H9 (cell line): ENCODE data around the gene TBXA2R. TPM values are rescaled to one million over a fixed set of nuclear protein-coding genes. Genes with fewer than 3 reads are reported as not detected.
"Not testable (repeated sequence)": the region's sequence is repeated elsewhere in the genome, so short reads cannot be mapped to it uniquely, and the experiment has no call there.

ENCODE experiments used
- DNase-seq: peaks from one replicate; pipeline ENCODE4 v3.0.0-alpha.2; 2017
- H2AFZ ChIP-seq: one replicate; pipeline ENCODE4 v1.6.1; 2013; ENCODE audit warnings: mild to moderate bottlenecking, low read length, control low read depth, moderate library complexity
- H2AK5ac ChIP-seq: 2 replicates; pipeline ENCODE4 v1.6.1; 2013; ENCODE audit warnings: low read length, control low read depth, mixed read lengths; ENCODE audit not compliant: insufficient read length
- H2BK120ac ChIP-seq: one replicate; pipeline ENCODE4 v1.6.1; 2013; ENCODE audit warnings: low read depth, mild to moderate bottlenecking, low read length, control low read depth, inconsistent platforms; ENCODE audit not compliant: poor library complexity, severe bottlenecking
- H2BK12ac ChIP-seq: 2 replicates; pipeline ENCODE4 v1.6.1; 2013; ENCODE audit warnings: low read length, control low read depth, mixed read lengths, low read depth; ENCODE audit not compliant: insufficient read length
- H2BK15ac ChIP-seq: 2 replicates; pipeline ENCODE4 v1.6.1; 2013; ENCODE audit warnings: low read depth, low read length, control low read depth
- H2BK20ac ChIP-seq: one replicate; pipeline ENCODE4 v1.6.1; 2013; ENCODE audit warnings: low read depth, mild to moderate bottlenecking, low read length, control low read depth, inconsistent platforms; ENCODE audit not compliant: poor library complexity, severe bottlenecking
- H2BK5ac ChIP-seq: 2 replicates; pipeline ENCODE4 v1.6.1; 2013; ENCODE audit warnings: low read length, control low read depth, mixed read lengths; ENCODE audit not compliant: insufficient read length
- H3K14ac ChIP-seq: 2 replicates; pipeline ENCODE4 v1.6.1; 2013; ENCODE audit warnings: low read length, control low read depth; ENCODE audit not compliant: insufficient read depth
- H3K18ac ChIP-seq: 2 replicates; pipeline ENCODE4 v1.6.1; 2013; ENCODE audit warnings: low read depth, mild to moderate bottlenecking, mixed read lengths, low read length, control low read depth; ENCODE audit not compliant: insufficient read length
- H3K23ac ChIP-seq: 2 replicates; pipeline ENCODE4 v1.6.1; 2013; ENCODE audit warnings: low read length, control low read depth, mixed read lengths, low read depth; ENCODE audit not compliant: insufficient read length
- H3K23me2 ChIP-seq: 2 replicates; pipeline ENCODE4 v1.6.1; 2013; ENCODE audit warnings: low read depth, mild to moderate bottlenecking, mixed read lengths, low read length, control low read depth; ENCODE audit not compliant: insufficient read length, poor library complexity, severe bottlenecking
- H3K27ac ChIP-seq: 2 replicates; pipeline ENCODE4 v1.5.1; 2013; ENCODE audit warnings: low read length, control low read depth, mixed read lengths, low read depth; ENCODE audit not compliant: insufficient read length
- H3K27me3 ChIP-seq: 2 replicates; pipeline ENCODE4 v1.6.1; 2013; ENCODE audit warnings: low read length, control low read depth, inconsistent platforms; ENCODE audit not compliant: insufficient read depth
- H3K4ac ChIP-seq: 2 replicates; pipeline ENCODE4 v1.6.1; 2013; ENCODE audit warnings: low read depth, mild to moderate bottlenecking, control low read depth, inconsistent platforms, low read length, moderate library complexity
- H3K4me1 ChIP-seq: 2 replicates; pipeline ENCODE4 v1.6.1; 2013; ENCODE audit warnings: low read length, control low read depth, inconsistent platforms; ENCODE audit not compliant: insufficient read depth
- H3K4me2 ChIP-seq: 2 replicates; pipeline ENCODE4 v1.6.1; 2013; ENCODE audit warnings: low read length, control low read depth, mixed read lengths; ENCODE audit not compliant: insufficient read length, insufficient read depth
- H3K56ac ChIP-seq: 2 replicates; pipeline ENCODE4 v1.6.1; 2013; ENCODE audit warnings: low read depth, mild to moderate bottlenecking, mixed read lengths, low read length, control low read depth; ENCODE audit not compliant: insufficient read length
- H3K79me1 ChIP-seq: 2 replicates; pipeline ENCODE4 v1.6.1; 2013; ENCODE audit warnings: low read depth, mild to moderate bottlenecking, moderate library complexity, low read length, control low read depth, inconsistent platforms; ENCODE audit not compliant: insufficient read depth, poor library complexity, severe bottlenecking
- H3K79me2 ChIP-seq: 2 replicates; pipeline ENCODE4 v1.6.1; 2013; ENCODE audit warnings: low read length, control low read depth, inconsistent platforms; ENCODE audit not compliant: insufficient read depth
- H3K9ac ChIP-seq: 2 replicates; pipeline ENCODE4 v1.6.1; 2013; ENCODE audit warnings: low read length, control low read depth, mixed read lengths; ENCODE audit not compliant: insufficient read length; ENCODE audit errors: extremely low read depth
- H3K9me3 ChIP-seq: one replicate; pipeline ENCODE4 v1.6.1; 2013; ENCODE audit warnings: low read depth, low read length, inconsistent platforms; ENCODE audit not compliant: control insufficient read depth
- H3T11ph ChIP-seq: one replicate; pipeline ENCODE4 v1.6.1; 2013; ENCODE audit warnings: mild to moderate bottlenecking, low read length, control low read depth, inconsistent platforms
- H4K20me1 ChIP-seq: one replicate; pipeline ENCODE4 v1.6.1; 2013; ENCODE audit not compliant: control insufficient read depth, insufficient read length, insufficient read depth
- H4K5ac ChIP-seq: 2 replicates; pipeline ENCODE4 v1.6.1; 2013; ENCODE audit warnings: low read depth, mild to moderate bottlenecking, mixed read lengths, low read length, control low read depth; ENCODE audit not compliant: insufficient read length
- H4K8ac ChIP-seq: replicated peaks from 2 replicates; pipeline ENCODE4 v1.6.1; 2013; ENCODE audit warnings: low read length, control low read depth, mixed read lengths, low read depth; ENCODE audit not compliant: insufficient read length
- H4K91ac ChIP-seq: 2 replicates; pipeline ENCODE4 v1.6.1; 2013; ENCODE audit warnings: low read depth, mild to moderate bottlenecking, moderate library complexity, mixed read lengths, low read length, control low read depth; ENCODE audit not compliant: insufficient read length
- H3K27ac Mint-ChIP-seq, 3 experiments: 2 replicates in 2 of 3; 3 replicates in 1 of 3; pipeline ENCODE4 v1.8.0; 2020 to 2021; ENCODE audit warnings: mixed read lengths in 3 of 3, mild to moderate bottlenecking in 1 of 3, moderate library complexity in 1 of 3
- H3K27me3 Mint-ChIP-seq: 2 replicates; pipeline ENCODE4 v1.8.0; 2021; ENCODE audit warnings: low read depth, mild to moderate bottlenecking, moderate library complexity, mixed read lengths
- H3K36me3 Mint-ChIP-seq, 3 experiments: 2 replicates in 2 of 3; 3 replicates in 1 of 3; pipeline ENCODE4 v1.8.0; 2020 to 2021; ENCODE audit warnings: low read depth in 3 of 3, mixed read lengths in 3 of 3; ENCODE audit not compliant: insufficient read depth in 1 of 3
- H3K4me1 Mint-ChIP-seq, 2 experiments: 2 replicates each; pipeline ENCODE4 v1.8.0; 2020; ENCODE audit warnings: mixed read lengths in 2 of 2
- H3K4me3 Mint-ChIP-seq, 2 experiments: 2 replicates in 1 of 2; 3 replicates in 1 of 2; pipeline ENCODE4 v1.8.0; 2020 to 2021; ENCODE audit warnings: mild to moderate bottlenecking in 2 of 2, mixed read lengths in 2 of 2, moderate library complexity in 1 of 2
- H3K9me3 Mint-ChIP-seq, 2 experiments: 2 replicates in 1 of 2; 3 replicates in 1 of 2; pipeline ENCODE4 v1.8.0; 2020; ENCODE audit warnings: mild to moderate bottlenecking in 2 of 2, mixed read lengths in 2 of 2, moderate library complexity in 1 of 2
- WGBS: extraction: QIAGEN DNeasy Blood & Tissue Kit; methylation state at CpG from one replicate; pipeline ENCODE4 v1.1.7; 2013; ENCODE audit warnings: missing lambda C conversion rate, low lambda C conversion rate, mixed read lengths; ENCODE audit not compliant: insufficient read length; ENCODE audit errors: extremely low coverage; 5-methylcytosine and 5-hydroxymethylcytosine counted together
- total RNA-seq: library from RNA; stranded (reverse); gene quantifications from 2 replicates; pipeline ENCODE4 v1.2.1, GENCODE V29; 2021
- TF ChIP-seq, protein P1 (sequence below): fragments of 200-600 bp; sonication (generic); conservative IDR thresholded peaks from 3 replicates; pipeline ENCODE4 v1.8.0; 2021; ENCODE audit warnings: antibody characterized with exemption, mild to moderate bottlenecking

Gene TBXA2R
- total RNA-seq, 1 experiment from 2014 or later = 0.63 TPM

DNA sequence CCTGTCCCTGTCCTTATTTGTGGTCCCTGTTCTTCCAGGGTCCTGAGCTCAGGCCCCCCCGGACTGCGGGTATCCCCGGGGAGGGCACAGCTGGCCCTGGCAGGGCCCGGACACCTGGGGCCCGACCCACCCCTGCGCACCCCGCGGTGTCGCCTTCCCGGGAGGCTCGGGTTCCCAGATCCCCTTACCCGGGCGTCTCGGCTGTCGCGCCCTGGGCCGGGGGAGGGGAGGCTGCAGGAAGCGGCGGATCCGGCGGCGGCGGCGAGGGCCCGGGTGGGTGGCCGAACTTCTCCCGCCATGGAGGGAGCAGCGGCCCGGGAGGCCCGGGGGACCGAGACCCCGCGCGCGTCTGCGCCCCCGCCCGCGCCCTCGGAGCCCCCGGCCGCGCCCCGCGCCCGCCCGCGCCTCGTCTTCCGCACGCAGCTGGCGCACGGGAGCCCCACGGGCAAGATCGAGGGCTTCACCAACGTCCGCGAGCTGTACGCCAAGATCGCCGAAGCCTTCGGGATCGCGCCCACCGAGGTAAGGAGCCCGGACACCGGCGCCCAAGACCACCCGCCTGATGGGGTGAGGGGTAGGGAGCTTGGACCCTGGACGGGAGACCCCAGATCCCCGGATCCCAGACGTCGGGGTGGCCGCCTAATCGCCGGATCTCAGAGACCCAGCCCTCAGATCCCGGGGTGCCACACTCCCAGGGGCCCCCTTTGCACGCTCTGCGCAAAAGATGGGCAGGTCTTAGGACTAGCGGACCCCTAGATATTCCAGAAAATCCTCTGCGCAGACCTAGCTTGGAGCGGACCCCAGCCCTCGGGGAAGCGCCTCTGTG, 21.2 kb downstream of the TBXA2R start, which contains the start of gene GIPC3:
TSS of gene GIPC3 (plus strand) at position 178 of the 826 bp plus-strand sequence. CDS start at position 298, 120 bp downstream.
- Histone ChIP-seq H3K23me2 (peaks cover 3% of the 10 kb centered on the region), H3T11ph (no peak within 1 kb of the TSS), H3K27me3 (no peaks in the 10 kb centered on the region; the same call in 1 of the 2 replicates), H2BK15ac (no peak within 1 kb of the TSS), H4K8ac (no peak within 1 kb of the TSS), H3K56ac (no peak within 1 kb of the TSS), H3K4me1 (no peaks in the 10 kb centered on the region; the same call in 1 of the 2 replicates), H3K18ac (no peak within 1 kb of the TSS), H3K4ac (no peak within 1 kb of the TSS), H3K79me2 (no peaks in the 10 kb centered on the region), H4K5ac (no peak within 1 kb of the TSS), H4K20me1 (no peaks in the 10 kb centered on the region), H2BK120ac (no peak within 1 kb of the TSS), H3K79me1 (no peaks in the 10 kb centered on the region), H3K27ac (no peak within 1 kb of the TSS), H2BK12ac (no peak within 1 kb of the TSS), H2BK5ac (no peak within 1 kb of the TSS), H2AK5ac (no peak within 1 kb of the TSS), H3K9ac (no peak within 1 kb of the TSS), H3K23ac (no peak within 1 kb of the TSS), H3K4me2 (peak within 1 kb of the TSS; percentile 45), H4K91ac (no peak within 1 kb of the TSS), H3K9me3 (no peaks in the 10 kb centered on the region), H2AFZ (no peak within 1 kb of the TSS), H2BK20ac (no peak within 1 kb of the TSS), H3K14ac (no peak within 1 kb of the TSS; the same call in 1 of the 2 replicates)
- WGBS = no CpG with 5 or more reads among the region's 84 CpGs
- DNase-seq = no peak
- Mint-ChIP-seq H3K4me1 (no peaks in the 10 kb centered on the region), H3K27ac (no peak within 1 kb of the TSS), H3K4me3 (peak within 1 kb of the TSS; percentile 29 to 68), H3K9me3 (peaks cover 4% of the 10 kb centered on the region in 2 experiments), H3K36me3 (no peaks in the 10 kb centered on the region; a peak in 1 of 7 replicates), H3K27me3 (peaks cover 65% of the 10 kb centered on the region)
- TF ChIP-seq, protein P1, sequence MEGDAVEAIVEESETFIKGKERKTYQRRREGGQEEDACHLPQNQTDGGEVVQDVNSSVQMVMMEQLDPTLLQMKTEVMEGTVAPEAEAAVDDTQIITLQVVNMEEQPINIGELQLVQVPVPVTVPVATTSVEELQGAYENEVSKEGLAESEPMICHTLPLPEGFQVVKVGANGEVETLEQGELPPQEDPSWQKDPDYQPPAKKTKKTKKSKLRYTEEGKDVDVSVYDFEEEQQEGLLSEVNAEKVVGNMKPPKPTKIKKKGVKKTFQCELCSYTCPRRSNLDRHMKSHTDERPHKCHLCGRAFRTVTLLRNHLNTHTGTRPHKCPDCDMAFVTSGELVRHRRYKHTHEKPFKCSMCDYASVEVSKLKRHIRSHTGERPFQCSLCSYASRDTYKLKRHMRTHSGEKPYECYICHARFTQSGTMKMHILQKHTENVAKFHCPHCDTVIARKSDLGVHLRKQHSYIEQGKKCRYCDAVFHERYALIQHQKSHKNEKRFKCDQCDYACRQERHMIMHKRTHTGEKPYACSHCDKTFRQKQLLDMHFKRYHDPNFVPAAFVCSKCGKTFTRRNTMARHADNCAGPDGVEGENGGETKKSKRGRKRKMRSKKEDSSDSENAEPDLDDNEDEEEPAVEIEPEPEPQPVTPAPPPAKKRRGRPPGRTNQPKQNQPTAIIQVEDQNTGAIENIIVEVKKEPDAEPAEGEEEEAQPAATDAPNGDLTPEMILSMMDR = no peak

DNA sequence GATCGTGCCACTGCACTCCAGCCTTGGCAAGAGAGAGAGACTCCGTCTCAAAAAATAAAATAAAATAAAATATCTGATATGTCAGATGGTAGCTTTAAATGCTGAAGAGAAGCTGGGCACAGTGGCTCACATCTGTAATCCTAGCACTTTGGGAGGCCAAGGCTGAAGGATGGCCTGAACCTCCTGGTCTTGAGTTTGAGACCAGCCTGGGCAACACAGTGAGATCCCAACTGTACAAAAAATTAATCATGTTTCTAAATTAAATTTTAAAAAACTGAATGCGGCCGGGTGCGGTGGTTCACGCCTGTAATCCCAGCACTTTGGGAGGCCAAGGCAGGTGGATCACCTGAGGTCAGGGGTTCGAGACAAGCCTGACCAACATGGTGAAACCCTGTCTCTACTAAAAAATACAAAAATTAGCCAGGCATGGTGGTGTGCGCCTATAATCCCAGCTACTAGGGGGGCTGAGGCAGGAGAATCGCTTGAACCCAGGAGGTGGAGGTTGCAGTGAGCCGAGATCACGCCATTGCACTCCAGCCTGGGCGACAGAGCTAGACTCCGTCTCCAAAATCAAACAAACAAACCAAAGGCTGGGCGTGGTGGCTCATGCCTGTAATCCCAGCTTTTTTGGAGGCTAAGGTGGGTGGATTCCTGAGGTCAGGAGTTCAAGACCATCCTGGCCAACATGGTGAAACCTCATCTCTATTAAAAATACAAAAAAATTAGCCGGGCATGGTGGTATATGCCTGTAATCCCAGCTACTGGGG, 22.5 kb downstream of the TBXA2R start:
- not testable (repeated sequence) for H4K8ac ChIP-seq, H3K18ac ChIP-seq, H3K23ac ChIP-seq, DNase-seq, H2AK5ac ChIP-seq, H2AFZ ChIP-seq, H3K4me1 ChIP-seq, H3K36me3 Mint-ChIP-seq, H3K79me1 ChIP-seq, H3K4ac ChIP-seq, H3K27me3 ChIP-seq, H3K9me3 ChIP-seq, H3T11ph ChIP-seq, H4K91ac ChIP-seq, H3K14ac ChIP-seq, H3K27ac Mint-ChIP-seq, H3K79me2 ChIP-seq, H2BK5ac ChIP-seq, H4K5ac ChIP-seq, H3K4me1 Mint-ChIP-seq, H2BK12ac ChIP-seq, H2BK20ac ChIP-seq, H2BK120ac ChIP-seq, H3K9me3 Mint-ChIP-seq, H3K4me2 ChIP-seq, H4K20me1 ChIP-seq, H3K23me2 ChIP-seq, H3K9ac ChIP-seq, H3K56ac ChIP-seq, H3K27ac ChIP-seq, H2BK15ac ChIP-seq
- peaks cover 73% of the 10 kb centered on the region for H3K27me3 Mint-ChIP-seq
- H3K4me3 Mint-ChIP-seq = peak overlapping the region in 1 of 2 experiments; percentile 26; a peak in 1 of 5 replicates
- no CpG with 5 or more reads among the region's 15 CpGs for WGBS
